HG03280 (cell line): ENCODE measurements around the gene TNPO3.
"Not testable (repeated sequence)": the region's sequence is repeated elsewhere in the genome, so short reads cannot be mapped to it uniquely, and the experiment has no call there.

Experiments
- ATAC-seq: cut with Tn5 transposase; IDR thresholded peaks from one replicate; pipeline ENCODE4 v1.9.1; 2021; ENCODE audit warnings: mild to moderate bottlenecking, moderate library complexity; ENCODE audit not compliant: unreplicated experiment

TNPO3 gene

DNA sequence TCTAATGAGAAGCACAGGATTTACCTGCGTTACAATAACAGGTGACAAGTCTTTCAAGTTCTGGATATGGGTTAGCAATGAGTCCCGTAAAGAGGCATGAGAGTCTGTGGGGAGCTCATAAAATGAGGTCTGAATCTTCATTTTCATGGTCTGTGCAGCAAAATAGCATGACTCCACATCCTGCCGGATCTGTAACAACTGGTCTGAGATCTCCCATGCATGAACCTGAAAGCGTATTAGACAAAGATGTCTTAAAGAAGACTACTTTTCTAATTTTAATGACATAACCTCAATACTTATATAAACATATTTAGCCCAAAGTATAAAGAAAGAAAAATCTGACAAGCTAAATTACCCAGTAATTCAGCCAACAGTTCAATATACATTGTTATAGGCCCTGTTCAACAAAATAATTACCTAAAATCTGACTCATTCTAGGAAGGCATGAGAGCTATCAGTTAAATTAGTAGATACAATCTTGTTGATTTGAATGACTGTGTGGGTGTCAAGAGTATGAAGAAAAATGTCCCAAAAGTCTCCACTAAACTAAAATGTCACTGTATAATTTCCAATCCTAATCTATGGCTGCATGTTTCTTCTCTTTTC, 36.9 kb downstream of the TNPO3 start:
- no peak for ATAC-seq

DNA sequence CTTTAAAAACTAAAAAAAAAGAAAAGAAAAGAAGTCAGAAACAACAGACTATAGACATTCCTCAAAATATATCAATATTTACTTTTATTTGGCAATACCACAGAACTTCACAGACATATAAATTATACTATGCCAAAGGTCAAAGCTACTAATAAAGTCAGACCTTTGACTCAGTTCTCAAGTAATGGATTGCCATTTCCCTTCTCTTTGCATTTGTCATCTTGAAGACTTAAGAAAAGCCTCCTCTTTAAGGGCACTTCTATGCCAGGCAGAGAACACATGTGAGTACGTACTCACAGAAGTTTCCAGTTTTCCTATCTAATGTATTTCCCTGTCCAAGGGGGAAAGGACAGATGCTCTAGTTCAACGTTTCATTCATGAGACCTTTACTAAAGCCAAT, 37.6 kb downstream of the TNPO3 start:
- ATAC-seq = no peak

- ATAC-seq = no peak
These were observed 40.3 kb downstream of the TNPO3 start for GRCh38 chr7:129014501-129015101.

- no peak for ATAC-seq
These were observed 41.7 kb downstream of the TNPO3 start for GRCh38 chr7:129013048-129013724.

GRCh38 chr7:129012641-129013040, 42.3 kb downstream of the TNPO3 start:
- ATAC-seq = no peak

DNA sequence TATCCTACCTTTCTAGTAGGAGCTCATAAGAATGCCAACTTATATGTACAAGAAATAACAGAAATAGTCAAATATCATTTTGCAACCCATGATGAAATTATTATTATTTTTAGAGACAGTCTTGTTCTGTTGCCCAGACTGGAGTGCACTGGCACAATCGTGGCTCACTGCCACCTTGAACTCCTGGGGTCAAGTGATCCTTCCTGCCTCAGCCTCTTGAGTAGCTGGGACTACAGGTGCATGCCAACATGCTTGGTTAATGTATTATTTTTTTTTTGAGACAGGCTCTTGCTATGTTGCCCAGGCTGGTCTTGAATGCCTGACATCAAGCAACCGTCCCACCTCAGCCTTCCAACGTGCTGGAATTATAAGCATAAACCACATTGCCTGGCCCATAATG, 44.8 kb downstream of the TNPO3 start:
- ATAC-seq = no peak

GRCh38 chr7:129009437-129009836, 45.5 kb downstream of the TNPO3 start:
- ATAC-seq = peak; percentile 81

GRCh38 chr7:129008645-129009414, 46.1 kb downstream of the TNPO3 start:
- peak; percentile 18 for ATAC-seq

GRCh38 chr7:129007572-129007971, 47.3 kb downstream of the TNPO3 start:
- no peak for ATAC-seq

- ATAC-seq = no peak
These were observed 48.1 kb downstream of the TNPO3 start for GRCh38 chr7:129006636-129007414.

- no peak for ATAC-seq
These were observed 49.7 kb downstream of the TNPO3 start for GRCh38 chr7:129005186-129005585.

DNA sequence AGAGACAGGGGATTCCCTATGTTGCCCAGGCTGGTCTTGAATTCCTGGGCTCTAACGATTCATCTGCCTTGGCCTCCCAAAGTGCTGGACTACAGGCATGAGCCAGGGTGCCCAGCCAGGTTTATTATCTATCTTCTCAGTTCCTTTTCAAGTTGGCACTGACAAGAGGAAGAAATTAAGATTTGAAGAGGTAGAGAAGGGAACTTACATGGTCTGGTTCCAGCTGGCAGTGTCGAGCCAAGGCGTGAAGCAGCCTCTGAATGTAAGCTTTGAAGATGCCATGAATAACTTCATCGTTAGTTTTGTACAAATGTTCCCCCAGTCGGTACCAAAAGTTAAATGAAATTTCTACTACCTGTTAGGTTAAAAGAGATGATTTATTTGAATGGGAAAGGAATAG, 57.7 kb downstream of the TNPO3 start:
- no peak for ATAC-seq

DNA sequence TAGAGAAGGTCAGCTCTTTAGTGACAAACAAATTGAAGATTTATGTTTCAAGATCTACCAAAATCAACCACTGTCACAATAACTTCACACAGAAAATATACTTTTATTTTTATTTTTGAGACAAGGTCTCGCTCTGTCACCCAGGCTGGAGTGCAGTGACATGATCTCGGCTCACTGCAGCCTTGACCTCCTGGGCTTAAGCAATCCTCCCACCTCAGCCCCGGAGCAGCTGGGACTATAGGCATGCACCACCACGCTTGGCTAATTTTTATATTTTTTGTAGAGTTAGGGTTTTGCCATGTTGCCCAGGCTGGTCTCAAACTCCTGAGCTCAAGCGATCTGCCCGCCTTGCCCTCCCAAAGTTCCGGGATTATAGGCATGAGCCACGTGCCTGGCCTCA, 60.4 kb downstream of the TNPO3 start:
- ATAC-seq = not testable (repeated sequence)

DNA sequence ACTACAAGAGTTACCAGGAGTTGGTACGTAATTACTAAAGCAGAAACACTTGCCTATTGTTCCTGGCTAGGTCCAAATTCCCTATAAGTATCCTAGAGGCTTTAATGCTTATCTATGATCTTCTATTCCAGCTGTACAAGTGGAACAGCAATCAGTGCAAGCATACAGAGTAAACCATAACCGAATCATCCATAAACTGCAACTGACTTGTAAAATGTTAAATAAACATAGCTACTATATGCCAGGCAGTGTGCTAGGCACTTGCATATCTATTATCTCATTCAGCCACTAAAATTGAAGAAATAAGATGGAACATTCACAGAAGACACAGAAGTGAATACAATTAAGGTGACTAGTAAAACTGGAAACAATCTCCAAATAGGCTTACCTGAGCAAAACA, 61.5 kb downstream of the TNPO3 start:
- no peak for ATAC-seq

GRCh38 chr7:128989961-128990360, 65.0 kb downstream of the TNPO3 start:
- no peak for ATAC-seq

DNA sequence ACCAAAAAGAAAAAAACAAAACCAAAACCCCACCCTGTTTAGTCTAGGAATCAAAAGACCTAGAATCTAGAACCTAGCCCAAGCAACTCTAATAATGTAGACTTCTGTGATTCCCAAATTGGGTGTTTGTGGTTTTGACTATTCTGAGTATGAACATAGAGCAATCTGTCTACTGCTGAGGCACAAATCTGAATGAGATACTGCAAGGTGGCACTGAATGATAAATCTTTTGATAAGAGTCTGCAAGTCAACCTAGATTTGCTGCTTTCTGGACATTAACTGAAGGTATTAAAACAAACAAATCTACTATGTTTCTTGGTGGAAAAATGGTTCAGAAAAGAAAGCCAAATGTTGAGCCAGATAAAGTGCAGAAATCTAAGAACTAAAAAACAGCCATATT, 66.5 kb downstream of the TNPO3 start:
- no peak for ATAC-seq

- ATAC-seq = no peak
These were observed 68.3 kb downstream of the TNPO3 start for GRCh38 chr7:128986609-128987008.

- ATAC-seq = no peak
These were observed 69.3 kb downstream of the TNPO3 start for GRCh38 chr7:128985660-128986059.

DNA sequence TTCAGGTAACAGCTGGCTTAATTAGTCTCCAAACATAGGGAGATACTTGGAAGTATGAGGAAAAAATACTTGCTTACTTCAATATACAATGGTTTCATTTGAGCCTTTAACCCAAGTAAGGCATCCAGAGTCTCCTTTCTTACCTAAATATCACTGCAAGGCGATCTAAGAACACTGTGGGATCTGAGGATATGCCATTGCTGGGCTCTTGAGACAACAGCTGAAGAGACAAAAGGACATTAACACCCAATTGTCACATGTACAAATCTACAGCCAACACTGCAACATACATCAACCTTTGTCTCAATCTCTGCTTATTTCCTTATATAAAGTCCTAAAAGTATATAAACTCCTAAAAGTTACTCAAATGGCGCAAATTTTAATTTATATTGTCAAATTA, 72.8 kb downstream of the TNPO3 start:
- ATAC-seq = no peak

- ATAC-seq = no peak
These were observed 80.5 kb downstream of the TNPO3 start for GRCh38 chr7:128974241-128974934.
